Islet precursor cell (in vitro differentiated cells): ENCODE data around the gene TNFRSF12A.
A peak's percentile ranks its signal among the peaks of the same experiment; 100 is the strongest.

Source experiments
- DNase-seq: peaks from one replicate; pipeline ENCODE4 v3.0.0-alpha.2; 2018

Gene TNFRSF12A

DNA sequence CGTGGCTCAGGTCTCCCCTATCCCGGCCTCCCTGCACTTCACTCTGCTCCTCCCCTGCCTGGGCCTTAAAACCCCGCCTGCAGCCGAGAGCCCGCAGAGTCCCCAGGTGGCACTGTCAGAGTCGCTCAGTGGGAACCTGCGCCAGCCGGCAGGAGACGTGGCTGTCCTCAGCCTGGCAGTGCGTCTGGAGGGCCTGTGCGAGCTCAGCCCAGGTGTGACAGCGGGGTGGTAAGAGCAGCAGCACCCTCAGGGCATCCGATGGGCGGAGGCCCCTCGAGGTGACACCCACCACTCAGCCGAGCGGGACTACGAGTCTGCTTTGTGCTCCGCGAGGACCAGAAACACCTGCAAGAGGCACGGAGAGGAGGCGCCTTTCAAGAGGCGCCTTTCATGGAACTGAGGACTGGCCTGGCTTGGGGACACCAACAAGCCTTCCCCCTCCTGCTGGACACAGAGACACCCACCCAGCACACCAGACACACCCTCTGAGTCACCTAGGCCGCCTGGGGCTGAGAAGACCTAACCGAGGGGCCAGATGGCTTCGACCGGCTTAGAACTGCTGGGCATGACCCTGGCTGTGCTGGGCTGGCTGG lies 7.2 kb upstream of the TNFRSF12A start, which contains the start of gene CLDN9:
Gene CLDN9, plus strand, starts transcription at position 96 of the 593 bp plus-strand sequence. Its CDS starts 440 bp downstream, at position 536.
- peak; percentile 92 for DNase-seq

DNA sequence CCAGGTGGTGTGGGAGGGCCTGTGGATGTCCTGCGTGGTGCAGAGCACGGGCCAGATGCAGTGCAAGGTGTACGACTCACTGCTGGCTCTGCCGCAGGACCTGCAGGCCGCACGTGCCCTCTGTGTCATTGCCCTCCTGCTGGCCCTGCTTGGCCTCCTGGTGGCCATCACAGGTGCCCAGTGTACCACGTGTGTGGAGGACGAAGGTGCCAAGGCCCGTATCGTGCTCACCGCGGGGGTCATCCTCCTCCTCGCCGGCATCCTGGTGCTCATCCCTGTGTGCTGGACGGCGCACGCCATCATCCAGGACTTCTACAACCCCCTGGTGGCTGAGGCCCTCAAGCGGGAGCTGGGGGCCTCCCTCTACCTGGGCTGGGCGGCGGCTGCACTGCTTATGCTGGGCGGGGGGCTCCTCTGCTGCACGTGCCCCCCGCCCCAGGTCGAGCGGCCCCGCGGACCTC lies 6.6 kb upstream of the TNFRSF12A start:
- peak; percentile 81 for DNase-seq

DNA sequence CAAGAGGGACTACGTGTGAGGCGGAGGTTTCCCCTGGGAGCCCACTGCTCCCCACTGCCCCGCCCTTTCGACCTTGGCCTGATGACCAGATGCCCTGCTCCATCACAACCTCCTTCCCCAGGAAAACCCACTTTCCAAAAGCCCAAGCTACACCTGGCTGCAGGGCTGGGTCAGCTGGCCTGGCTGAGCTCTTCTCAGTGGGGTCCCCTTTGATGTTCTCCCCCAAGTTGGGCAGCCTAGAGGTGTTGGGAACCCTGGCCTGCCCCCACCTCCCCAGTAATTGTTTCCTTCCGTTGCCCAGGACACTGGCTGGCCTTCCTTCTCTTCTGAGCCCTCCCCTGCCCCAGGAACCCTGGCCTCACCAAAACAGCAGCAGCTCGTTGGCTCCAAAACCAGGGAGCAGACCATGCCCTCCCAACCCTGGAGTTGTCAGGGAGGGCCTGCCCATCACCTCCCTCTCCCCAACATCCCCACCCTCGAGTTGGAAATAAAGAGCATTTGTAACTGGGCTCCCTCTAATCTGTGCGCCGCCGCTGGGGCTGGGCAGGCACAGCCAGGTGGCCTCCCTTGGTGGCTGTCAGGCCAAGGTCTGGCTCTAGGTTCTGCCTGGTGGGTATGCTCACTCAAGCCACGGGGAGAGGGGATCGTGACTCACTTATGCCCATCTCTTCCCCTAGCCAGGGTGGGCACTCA lies 6.0 kb upstream of the TNFRSF12A start:
- no peak for DNase-seq

DNA sequence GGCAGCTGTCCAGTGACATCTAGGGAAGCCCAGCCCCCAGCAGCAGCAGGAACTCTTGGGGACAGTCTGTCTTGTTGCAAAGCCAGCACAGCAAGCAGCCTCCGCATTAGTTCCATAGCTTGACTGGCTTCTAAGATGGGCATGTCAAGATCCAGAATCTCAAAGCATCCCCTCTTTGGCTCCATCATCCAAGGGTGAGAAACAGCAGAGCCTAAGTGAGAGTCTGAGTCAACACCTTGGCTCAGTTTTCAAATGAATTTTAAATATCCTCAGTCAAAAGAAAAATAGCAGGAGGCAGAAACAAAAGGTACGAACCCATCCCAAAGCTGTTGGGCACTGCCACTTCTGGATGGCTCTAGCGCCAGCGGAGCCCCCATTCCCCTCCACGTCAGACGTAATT lies 5.2 kb upstream of the TNFRSF12A start:
- no peak for DNase-seq

DNA sequence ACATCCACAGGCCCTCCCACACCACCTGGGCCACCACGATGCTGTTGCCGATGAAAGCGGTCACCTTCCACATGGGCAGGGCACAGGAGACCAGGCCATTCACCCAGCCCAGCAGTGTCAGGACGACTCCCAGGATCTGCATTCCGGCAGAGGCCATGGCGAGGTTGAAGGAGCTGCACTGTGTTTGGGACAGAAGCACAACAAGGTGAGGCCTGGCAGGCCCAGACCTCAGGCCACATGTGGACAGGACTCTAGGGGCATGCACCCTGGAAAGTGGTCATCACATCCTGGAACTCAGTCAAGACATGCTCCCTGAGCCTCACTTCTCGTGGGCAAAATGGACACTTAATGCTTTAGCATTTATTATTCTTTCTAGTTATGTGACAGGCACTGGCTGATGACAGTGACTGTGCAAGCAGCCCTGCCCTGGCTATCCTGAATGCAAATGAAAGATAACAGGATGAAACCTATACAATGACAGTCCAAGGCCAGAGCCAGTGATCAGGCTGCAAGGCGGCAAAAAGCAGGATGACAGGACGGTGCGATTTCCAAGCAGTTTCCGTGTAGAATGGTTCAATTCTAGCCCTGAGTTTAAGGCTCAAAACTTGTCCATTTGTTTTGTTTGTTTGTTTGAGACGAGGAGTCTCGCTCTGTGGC lies 4.2 kb upstream of the TNFRSF12A start:
- no peak for DNase-seq

DNA sequence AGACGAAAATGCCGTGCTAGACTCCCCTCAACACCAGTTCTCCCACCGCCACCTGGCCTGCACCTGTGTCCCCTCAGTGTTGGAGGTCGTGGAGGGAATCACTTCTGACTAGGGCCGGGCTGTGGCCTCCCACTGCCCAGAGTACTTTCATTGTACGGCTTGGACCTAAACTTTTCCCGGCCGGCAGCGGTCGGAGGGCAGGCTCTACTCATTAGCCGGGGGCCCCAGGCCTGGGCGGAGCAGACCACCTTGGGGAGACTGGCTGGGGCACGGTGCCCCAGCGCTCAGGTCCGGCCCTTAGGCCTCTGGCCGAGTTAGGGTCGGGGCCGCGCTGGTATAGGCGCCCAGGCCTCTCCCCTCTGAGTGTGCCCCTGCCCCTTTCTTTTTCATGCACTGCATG lies 2.8 kb upstream of the TNFRSF12A start:
- no peak for DNase-seq

DNA sequence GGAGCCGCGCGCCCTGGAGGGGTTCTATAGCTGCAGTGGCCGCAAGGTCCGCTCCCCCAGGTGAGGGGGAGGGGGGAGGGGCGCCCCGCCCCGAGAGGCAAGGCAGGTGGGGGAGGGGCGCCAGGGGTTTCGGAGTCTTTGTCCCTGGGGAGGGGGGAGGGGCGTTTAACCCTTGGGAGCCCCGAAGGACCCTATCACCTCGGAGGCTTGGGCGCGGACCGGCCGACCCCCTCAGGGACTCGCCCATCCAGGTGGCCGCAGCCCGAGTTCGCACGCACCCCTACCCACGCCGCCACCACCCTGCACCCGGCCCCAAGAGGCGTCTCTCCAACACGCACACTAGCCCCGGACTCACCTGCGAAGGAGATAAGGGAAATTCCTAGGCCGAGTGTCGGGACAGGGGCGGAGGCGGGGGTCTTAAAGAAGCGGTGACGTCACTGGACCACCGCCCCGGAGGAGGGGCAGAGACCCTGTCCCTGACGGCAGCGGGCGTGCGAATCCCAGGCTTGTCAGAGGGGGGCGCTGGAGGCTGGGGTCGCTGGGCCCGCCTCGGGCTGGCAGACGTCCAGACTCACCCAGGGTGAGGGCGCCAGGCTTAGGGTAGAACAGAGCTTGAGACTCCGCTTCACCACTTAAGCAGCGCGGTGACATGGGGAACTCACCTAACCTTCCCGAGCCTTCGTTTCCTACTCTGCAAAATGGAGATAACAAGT lies 2.2 kb upstream of the TNFRSF12A start, which contains the start of gene CLDN6:
Gene CLDN6, minus strand, starts transcription at position 390 of the 713 bp plus-strand sequence. CDS start 2,162 bp downstream, outside the sequence.
- DNase-seq = peak; percentile 98

DNA sequence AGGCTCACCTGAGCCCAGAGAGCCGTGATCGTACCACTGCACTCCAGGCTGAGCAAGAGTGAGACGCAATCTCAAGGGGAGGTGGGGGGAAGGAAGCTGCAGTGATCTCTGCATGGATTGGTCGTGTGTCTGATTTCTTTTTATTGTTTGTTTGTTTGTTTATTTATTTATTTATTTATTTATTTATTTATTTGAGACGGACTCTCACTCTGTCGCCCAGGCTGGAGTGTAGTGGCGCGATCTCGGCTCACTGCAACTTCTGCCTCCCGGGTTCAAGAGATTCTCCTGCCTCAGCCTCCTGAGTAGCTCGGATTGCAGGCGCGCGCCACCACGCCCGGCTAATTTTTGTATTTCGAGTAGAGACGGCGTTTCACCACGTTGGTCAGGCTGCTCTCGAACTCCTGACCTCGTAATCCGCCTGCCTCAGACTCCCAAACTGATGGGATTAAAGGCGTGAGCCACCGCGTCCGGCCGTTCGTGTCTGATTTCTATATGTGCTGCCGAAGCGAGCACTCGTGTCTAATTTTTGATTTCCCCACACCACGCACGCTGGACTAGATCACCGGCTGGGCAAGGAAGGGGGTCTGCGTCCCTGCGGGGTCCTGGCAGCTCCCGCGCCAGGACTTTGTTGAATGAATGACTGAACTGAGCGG lies 448 bp upstream of the TNFRSF12A start:
- no peak for DNase-seq

DNA sequence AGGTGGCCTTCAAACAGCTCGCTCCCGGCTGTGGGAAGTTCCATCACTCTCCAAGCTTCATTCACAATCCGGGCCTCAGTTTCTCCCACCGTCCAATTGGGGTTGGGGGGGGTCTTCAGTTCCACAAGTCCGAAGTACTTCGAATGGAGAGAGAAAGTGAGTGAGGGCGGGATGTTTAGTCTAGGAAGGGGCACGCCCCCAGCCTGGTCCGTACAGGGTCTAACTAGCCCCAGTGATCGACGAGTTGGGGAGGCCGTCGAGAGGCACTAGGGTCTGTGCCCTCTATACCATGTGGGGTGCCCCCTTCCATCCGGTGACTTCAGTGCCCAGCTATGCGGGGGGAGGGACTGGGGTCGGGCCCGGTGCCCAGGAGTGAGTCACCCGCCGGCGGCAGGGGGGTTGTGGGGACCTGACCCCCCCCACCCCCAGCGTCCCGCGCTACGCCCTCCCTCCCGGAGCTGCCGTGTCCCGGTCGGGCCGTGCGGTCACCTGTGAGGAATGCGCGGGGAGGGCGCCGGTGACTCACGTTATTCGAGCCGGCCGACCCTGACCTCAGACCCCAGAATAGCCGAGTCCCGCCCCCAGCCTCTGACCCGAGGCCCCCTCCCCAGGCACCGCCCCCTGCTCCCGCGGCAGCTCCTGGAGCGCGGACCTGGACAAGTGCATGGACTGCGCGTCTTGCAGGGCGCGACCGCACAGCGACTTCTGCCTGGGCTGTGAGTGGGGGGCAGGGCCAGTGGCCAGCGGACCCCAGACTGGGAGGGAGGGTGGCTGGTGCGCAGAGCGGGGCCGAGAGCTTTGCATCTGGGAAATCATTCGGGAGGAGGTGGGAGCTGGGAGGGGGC lies 658 bp downstream of the TNFRSF12A start:
- peak; percentile 99 for DNase-seq

DNA sequence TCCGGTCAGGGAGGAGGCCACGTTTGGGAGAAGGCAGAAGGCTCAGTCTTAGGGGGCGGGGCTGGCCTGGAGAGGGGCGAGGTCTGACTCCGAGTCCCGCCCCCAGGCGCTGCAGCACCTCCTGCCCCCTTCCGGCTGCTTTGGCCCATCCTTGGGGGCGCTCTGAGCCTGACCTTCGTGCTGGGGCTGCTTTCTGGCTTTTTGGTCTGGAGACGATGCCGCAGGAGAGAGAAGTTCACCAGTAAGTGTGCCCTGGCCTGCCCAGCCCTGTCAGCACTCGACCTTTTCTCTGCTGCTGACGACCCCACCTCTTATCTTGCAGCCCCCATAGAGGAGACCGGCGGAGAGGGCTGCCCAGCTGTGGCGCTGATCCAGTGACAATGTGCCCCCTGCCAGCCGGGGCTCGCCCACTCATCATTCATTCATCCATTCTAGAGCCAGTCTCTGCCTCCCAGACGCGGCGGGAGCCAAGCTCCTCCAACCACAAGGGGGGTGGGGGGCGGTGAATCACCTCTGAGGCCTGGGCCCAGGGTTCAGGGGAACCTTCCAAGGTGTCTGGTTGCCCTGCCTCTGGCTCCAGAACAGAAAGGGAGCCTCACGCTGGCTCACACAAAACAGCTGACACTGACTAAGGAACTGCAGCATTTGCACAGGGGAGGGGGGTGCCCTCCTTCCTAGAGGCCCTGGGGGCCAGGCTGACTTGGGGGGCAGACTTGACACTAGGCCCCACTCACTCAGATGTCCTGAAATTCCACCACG lies 1.5 kb downstream of the TNFRSF12A start:
- DNase-seq = peak; percentile 92

DNA sequence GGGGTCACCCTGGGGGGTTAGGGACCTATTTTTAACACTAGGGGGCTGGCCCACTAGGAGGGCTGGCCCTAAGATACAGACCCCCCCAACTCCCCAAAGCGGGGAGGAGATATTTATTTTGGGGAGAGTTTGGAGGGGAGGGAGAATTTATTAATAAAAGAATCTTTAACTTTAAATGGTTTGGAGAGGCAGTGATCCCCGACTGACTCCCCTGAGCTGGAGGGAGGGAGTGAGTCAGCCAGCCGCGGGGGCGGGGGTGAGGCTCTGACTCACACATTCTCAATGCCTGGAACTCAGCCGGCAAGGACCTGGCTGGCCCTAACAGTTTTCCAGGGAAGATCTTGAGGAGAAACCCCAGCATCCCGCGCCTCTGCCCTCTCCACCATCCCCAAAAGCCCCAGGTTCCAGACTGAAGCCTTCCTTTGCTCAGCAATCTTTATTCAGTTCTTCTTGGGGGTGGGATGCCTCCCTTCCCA lies 2.1 kb downstream of the TNFRSF12A start:
- peak; percentile 97 for DNase-seq

DNA sequence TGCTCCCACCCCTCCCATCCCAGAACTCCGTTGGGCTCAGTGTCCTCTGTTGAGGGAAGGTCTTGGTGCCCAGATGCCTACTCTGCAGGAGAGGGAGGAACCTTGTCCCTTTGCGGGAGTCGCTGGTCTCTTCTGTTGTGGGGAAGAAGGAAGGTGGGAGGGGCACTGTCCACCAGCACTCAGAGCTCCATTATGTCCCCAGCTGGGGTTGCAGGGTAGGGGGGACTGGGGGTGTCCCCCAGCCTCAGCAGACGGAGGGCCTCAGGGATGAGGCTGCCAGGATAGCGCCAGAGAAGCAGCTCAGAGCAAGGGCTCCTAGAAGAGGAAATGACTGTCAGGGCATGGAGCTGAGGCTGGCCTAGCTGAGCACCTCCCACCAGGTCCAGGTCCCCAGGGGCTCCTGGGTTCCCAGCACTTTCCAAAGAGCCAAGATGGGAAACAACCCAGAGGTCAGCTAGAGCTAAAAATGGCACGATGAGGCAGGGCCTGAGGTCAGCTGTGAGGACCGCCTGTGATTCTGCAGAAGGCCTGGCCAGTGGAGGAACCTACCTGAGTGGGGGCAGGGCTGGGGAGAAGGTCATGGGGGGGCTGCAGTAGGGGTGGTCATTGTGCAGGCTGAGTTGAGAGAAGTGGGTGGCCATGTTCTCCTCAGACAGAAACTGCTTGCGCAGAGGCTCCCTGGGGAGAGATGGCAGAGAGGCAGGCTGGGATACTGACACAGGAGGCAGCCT lies 2.7 kb downstream of the TNFRSF12A start:
- no peak for DNase-seq

DNA sequence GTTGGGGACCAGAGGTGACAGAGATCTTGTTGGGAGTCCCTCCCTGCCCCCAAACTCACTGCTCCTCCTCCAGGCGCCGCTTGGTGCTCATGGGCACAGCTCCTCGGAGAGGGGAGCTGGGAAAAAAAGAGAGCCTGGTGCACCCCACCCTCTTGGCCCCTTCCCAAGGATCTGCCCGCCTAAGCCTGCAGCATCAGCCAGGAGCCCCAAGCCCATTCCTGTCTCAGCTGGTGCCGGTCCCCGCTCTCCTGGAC lies 3.2 kb downstream of the TNFRSF12A start:
- no peak for DNase-seq

DNA sequence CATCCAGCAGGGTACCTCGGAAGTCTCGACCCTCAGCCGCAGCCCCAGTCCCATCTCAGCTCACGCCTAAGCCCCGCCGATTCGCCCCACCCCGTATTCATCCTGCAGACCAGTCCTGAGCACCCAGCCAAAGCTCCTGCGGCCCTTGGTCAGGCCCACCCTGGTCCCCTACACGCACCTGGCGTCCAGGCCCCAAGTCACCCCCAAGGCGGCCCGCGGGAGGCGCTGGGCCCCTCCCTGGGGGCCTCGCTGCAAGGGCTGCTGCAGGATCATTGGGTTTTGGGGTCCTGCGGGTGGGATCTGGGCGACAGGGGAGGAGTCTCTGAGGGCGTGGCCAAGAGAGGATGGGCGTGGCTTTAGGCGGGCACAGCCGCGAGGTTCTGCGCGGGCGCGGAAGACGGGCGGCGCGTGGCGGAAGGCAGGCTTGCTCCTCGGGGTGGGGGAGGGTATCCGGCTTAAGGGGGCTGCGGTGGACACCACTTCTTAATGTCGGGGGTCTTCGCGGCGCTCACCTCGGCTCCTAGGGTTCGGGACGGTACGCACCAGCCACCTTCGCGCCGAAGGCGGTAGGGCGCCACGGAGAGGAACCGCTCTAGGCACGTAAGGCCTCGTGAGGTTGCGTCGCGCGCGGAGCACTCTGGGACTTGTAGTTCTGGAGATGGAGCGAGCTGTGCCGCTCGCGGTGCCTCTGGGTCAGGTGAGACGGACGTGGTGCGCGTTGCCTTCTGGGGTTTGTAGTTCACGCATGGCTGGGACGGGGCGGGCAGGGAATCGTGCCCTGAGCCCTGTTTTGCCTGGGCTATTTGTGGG lies 3.7 kb downstream of the TNFRSF12A start, which contains the start of the genes HCFC1R1 and THOC6:
Gene HCFC1R1, minus strand, starts transcription at position 274 of the 810 bp plus-strand sequence. Its CDS starts 1 bp downstream, at position 273.
Gene THOC6, plus strand, starts transcription at position 367 of the 810 bp plus-strand sequence. Its CDS starts 292 bp downstream, at position 659.
- DNase-seq = peak; percentile 98

DNA sequence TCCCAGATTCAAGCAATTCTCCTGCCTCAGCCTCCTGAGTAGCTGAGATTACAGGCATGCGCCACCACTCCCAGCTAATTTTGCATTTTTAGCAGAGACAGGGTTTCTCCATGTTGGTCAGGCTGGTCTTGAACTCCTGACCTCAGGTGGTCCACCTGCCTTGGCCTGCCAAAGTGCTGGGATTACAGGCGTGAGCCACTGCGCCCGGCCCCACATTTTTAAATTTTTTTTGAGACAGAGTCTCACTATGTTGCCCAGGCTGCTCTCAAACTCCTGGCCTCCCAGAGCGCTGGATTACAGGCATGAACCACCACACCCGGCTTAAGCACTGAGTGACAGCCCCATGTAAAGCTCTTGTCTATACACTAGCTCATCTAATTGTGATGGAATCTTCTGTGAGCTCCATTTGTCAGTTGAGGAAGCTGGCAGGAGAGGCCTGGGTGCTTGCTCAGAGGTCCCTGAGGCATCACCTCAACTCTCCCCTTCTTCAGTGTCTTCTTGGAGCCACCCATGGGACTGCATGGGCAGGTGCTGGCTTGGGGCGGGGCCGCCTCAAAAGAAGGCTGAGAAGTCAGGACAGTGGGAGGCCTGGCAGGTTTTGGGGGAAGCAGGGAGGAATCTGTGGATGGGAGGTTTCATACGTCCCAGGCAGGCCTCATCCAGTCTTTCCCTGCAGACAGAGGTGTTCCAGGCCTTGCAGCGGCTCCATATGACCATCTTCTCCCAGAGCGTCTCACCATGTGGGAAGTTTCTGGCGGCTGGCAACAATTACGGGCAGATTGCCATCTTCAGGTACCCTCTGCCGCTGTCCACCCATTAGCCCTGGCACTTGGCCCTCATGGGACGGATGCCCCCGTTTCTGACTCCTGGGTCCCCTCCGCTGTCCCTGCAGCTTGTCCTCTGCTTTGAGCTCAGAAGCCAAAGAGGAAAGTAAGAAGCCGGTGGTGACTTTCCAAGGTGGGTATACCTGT lies 5.1 kb downstream of the TNFRSF12A start:
- DNase-seq = no peak

DNA sequence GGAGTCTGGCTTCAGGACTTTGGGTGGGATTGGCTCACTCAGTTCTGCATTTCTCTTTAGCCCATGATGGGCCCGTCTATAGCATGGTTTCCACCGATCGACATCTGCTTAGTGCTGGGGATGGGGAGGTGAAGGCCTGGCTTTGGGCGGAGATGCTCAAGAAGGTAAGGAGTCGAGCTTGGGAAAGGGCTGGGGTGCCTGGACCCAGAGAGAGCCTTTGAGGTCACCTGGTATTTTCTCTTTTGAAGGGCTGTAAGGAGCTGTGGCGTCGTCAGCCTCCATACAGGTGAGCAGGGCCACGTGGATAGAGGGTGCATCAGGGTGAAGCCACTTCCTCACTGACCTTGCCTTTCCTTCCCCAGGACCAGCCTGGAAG lies 5.8 kb downstream of the TNFRSF12A start:
- no peak for DNase-seq

DNA sequence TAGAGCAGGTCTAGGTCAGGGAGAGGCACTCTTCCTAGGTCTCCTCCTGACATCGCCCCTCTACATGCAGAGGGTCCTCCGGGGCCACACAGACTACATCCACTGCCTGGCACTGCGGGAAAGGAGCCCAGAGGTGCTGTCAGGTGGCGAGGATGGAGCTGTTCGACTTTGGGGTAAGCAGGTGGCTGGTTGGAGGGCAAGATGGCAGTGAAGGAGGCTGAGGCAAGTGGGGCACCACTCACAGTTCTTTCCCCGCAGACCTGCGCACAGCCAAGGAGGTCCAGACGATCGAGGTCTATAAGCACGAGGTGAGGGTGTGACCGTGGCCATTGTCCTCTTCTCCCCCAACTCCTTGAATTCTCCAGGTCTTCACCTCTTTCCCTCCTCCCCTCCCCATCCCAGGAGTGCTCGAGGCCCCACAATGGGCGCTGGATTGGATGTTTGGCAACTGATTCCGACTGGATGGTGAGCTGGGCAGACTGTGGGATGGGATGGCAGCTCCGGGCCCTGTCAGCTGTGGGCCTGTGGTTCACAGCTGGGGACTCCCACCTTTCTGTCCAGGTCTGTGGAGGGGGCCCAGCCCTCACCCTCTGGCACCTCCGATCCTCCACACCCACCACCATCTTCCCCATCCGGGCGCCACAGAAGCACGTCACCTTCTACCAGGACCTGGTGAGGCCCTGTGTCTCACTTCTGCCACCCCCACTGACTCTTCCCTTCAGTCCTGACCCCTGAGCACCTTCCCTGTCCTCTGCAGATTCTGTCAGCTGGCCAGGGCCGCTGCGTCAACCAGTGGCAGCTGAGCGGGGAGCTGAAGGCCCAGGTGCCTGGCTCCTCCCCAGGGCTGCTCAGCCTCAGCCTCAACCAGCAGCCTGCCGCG lies 6.7 kb downstream of the TNFRSF12A start:
- no peak for DNase-seq
